K562 (cell line): ENCODE measurements around the gene SELPLG. TPM values are rescaled to one million over a fixed set of nuclear protein-coding genes. Genes with fewer than 3 reads are reported as not detected.
A peak's percentile ranks its signal among the peaks of the same experiment; 100 is the strongest.

Experiments used
- ATAC-seq: fragments of 200-7000 bp; cut with Tn5 transposase; 3 replicates; pipeline ENCODE4 v1.9.1; 2020; ENCODE audit warnings: moderate library complexity
- BruUV-seq: library from RNA; stranded (reverse); fragments of 400-500 nt; replicated peaks from 2 replicates; lab custom pipeline; 2021; lab: Mats Ljungman, UMichigan
- CTCF ChIA-PET: fragments of 300-600 bp; formaldehyde crosslinking; extraction: SDS; loops from one replicate; lab custom pipeline; 2021; ENCODE audit warnings: low intra/inter-chr PET ratio; lab: Yijun Ruan, JAX
- POLR2A ChIA-PET: fragments of 300-600, 350-650 bp; sonication (Branson Sonifier 250); formaldehyde crosslinking; extraction: SDS; loops from one replicate; lab custom pipeline; 2021; ENCODE audit warnings: antibody characterized with exemption, inconsistent platforms; lab: Yijun Ruan, JAX
- DNase-seq, 4 experiments: peaks; one replicate each; pipeline versions ENCODE4 v3.0.0 to v3.0.0-alpha.2; 2011 to 2018; ENCODE audit warnings: low spot score in 3 of 4, mixed read lengths in 3 of 4; ENCODE audit errors: extremely low read depth in 1 of 4
- FAIRE-seq: peaks from 2 replicates; lab custom pipeline; 2011; peaks lifted over from hg19 to GRCh38; lab: Jason Lieb, UNC
- H2AFZ ChIP-seq: 2 replicates; pipeline ENCODE4 v1.6.0; 2011; ENCODE audit warnings: low read depth, low read length, control low read depth, inconsistent platforms
- H3K27ac ChIP-seq: fragments of 200-600 bp; 3 replicates; pipeline ENCODE4 v1.8.0; 2011; ENCODE audit warnings: low read depth, mild to moderate bottlenecking, control low read depth, inconsistent platforms, low read length, moderate library complexity, mixed read lengths; ENCODE audit errors: extremely low read depth
- H3K27me3 ChIP-seq, 2 experiments: fragments of 300-600 bp in 1 of 2; 2 replicates in 1 of 2; 3 replicates in 1 of 2; pipeline versions ENCODE4 v1.6.0 to v1.8.0; 2011; ENCODE audit warnings: inconsistent platforms in 2 of 2, low read length in 2 of 2, mild to moderate bottlenecking in 1 of 2, mixed read lengths in 1 of 2, moderate library complexity in 1 of 2; ENCODE audit not compliant: control insufficient read depth in 2 of 2, insufficient read depth in 2 of 2
- H3K36me3 ChIP-seq: fragments of 300-600 bp; 3 replicates; pipeline ENCODE4 v1.8.0; 2011; ENCODE audit warnings: mild to moderate bottlenecking, low read length, inconsistent platforms; ENCODE audit not compliant: control insufficient read depth, insufficient read depth
- H3K4me1 ChIP-seq, 2 experiments: fragments of 200-600 bp in 1 of 2; replicated peaks in 1 of 2; 2 replicates in 1 of 2; 3 replicates in 1 of 2; pipeline versions ENCODE4 v1.5.1 to v1.8.0; 2011; ENCODE audit warnings: inconsistent platforms in 2 of 2, low read length in 2 of 2, mild to moderate bottlenecking in 1 of 2, mixed read lengths in 1 of 2, moderate library complexity in 1 of 2; ENCODE audit not compliant: control insufficient read depth in 2 of 2, insufficient read depth in 2 of 2
- H3K4me2 ChIP-seq: 2 replicates; pipeline ENCODE4 v1.6.1; 2011; ENCODE audit warnings: low read length, control low read depth, inconsistent platforms, mixed read lengths; ENCODE audit not compliant: insufficient read depth
- H3K4me3 ChIP-seq: fragments of 200-600 bp; sonication (generic), shearing (Covaris generic); 2 replicates; pipeline ENCODE4 v1.5.1; 2016; ENCODE audit warnings: control low read depth, inconsistent platforms
- H3K79me2 ChIP-seq: fragments of 200-600 bp; 3 replicates; pipeline ENCODE4 v1.8.0; 2011; ENCODE audit warnings: low read length, inconsistent platforms; ENCODE audit not compliant: control insufficient read depth, insufficient read depth
- H3K9ac ChIP-seq, 2 experiments: 2 replicates each; pipeline versions ENCODE4 v1.6.0 to v1.6.1; 2011; ENCODE audit warnings: low read depth in 2 of 2, low read length in 2 of 2, control low read depth in 1 of 2, inconsistent platforms in 1 of 2, mild to moderate bottlenecking in 1 of 2, mixed read lengths in 1 of 2; ENCODE audit not compliant: insufficient read depth in 1 of 2
- H3K9me1 ChIP-seq: one replicate; pipeline ENCODE4 v1.6.0; 2011; ENCODE audit warnings: inconsistent platforms, mild to moderate bottlenecking, low read length, moderate library complexity; ENCODE audit not compliant: control insufficient read depth, insufficient read depth
- H3K9me3 ChIP-seq: replicated peaks from 2 replicates; pipeline ENCODE4 v1.5.1; 2011; ENCODE audit warnings: low read depth, low read length, inconsistent platforms; ENCODE audit not compliant: control insufficient read depth, insufficient read depth
- H4K20me1 ChIP-seq: replicated peaks from 2 replicates; pipeline ENCODE4 v1.6.1; 2011; ENCODE audit warnings: low read length, inconsistent platforms, mixed read lengths; ENCODE audit not compliant: control insufficient read depth, insufficient read depth
- L3MBTL2 ChIP-seq: fragments of 450-650 bp; IDR thresholded peaks from 2 replicates; pipeline ENCODE4 v1.6.1; 2016; ENCODE audit warnings: mild to moderate bottlenecking, moderate library complexity
- TCF7L2 ChIP-seq: fragments of 150-350 bp; IDR thresholded peaks from 2 replicates; pipeline ENCODE4 v1.6.1; 2016; ENCODE audit warnings: low read depth, mild to moderate bottlenecking, low read length, moderate library complexity
- ZNF12 ChIP-seq: sonication (generic); formaldehyde crosslinking; IDR thresholded peaks from 2 replicates; pipeline ENCODE4 v1.4.0; 2020; ENCODE audit warnings: mild to moderate bottlenecking, missing genetic modification reagents
- ZNF639 ChIP-seq, 2 experiments: fragments of 200-800 bp in 1 of 2; sonication (Bioruptor generic) in 1 of 2; sonication (generic) in 1 of 2; formaldehyde crosslinking in 1 of 2; IDR thresholded peaks in 1 of 2; conservative IDR thresholded peaks in 1 of 2; 2 replicates each; pipeline versions ENCODE4 v1.5.0 to v1.6.1; 2016 to 2020; ENCODE audit warnings: missing compliant biosample characterization in 1 of 2, missing genetic modification characterization in 1 of 2, missing genetic modification reagents in 1 of 2
- WGBS: fragments of 100-300 bp; shearing (Covaris generic); methylation state at CpG from one replicate; pipeline ENCODE4 v1.1.6; 2016; ENCODE audit warnings: low coverage, mixed read lengths; ENCODE audit not compliant: insufficient coverage; ENCODE audit errors: missing lambda C conversion rate; 5-methylcytosine and 5-hydroxymethylcytosine counted together
- in situ Hi-C: fragments of 300-500 bp; cut with MboI; formaldehyde crosslinking; loops from 4 replicates; pipeline ENCODE4 v1.15.0; 2018; ENCODE audit warnings: inconsistent platforms, mixed read lengths
- intact Hi-C: fragments of 100-400 bp; cut with micrococcal nuclease; formaldehyde crosslinking; loops from 2 replicates; pipeline ENCODE4 v1.14.2; 2022
- polyA plus RNA-seq, 8 experiments: library from polyadenylated mRNA; depleted of rRNA in 4 of 8; stranded (reverse) in 5 of 8; unstranded in 3 of 8; fragments of >200 nt; fragmentation: Nextera tagmentation in 2 of 8; fragmentation: Illumina TruSeq in 1 of 8; extraction: Ambion mirVana in 2 of 8; extraction: Trizol in 1 of 8; gene quantifications; 2 replicates each; pipeline versions ENCODE4 v1.2.1 to v1.2.3, GENCODE V29; 2011 to 2014; ENCODE audit warnings: inconsistent platforms in 1 of 8, missing spikeins in 1 of 8
- total RNA-seq, 7 experiments: library from RNA; depleted of rRNA in 6 of 7; stranded (reverse); fragments of >200 nt in 6 of 7; fragmentation: Illumina TruSeq in 2 of 7; extraction: Trizol in 2 of 7; gene quantifications; 2 replicates each; pipeline versions ENCODE4 v1.2.1 to v1.2.3, GENCODE V29; 2011 to 2021; ENCODE audit warnings: low replicate concordance in 1 of 7

Gene SELPLG
- total and polyA plus RNA-seq, 9 of the 15 experiments (the other 6 are each of a cell fraction or from before 2014, with no cell fraction given) = 0.22 to 10.2 (median 1.7) TPM

- TF ChIP-seq ZNF639 (CRISPR knock-in tag; conservative IDR thresholded peaks at IDR 0.05 in 1 of 2, IDR thresholded peaks at IDR 0.05 in 1 of 2) (no peak), ZNF12 (CRISPR knock-in tag) (no peak)
These were observed 31.4 kb downstream of the SELPLG start (continued) for GRCh38 chr12:108602209-108602705.

GRCh38 chr12:108600702-108601007, 33.0 kb downstream of the SELPLG start:
- in situ Hi-C loops (no loop called here), intact Hi-C loops (no loop called here)
- H3K4me3 ChIP-seq = no peak overlapping the region
- no peaks in the 10 kb centered on the region for H3K27me3 ChIP-seq
- peaks cover 6% of the 10 kb centered on the region; the same call in 1 of the 2 replicates for H4K20me1 ChIP-seq
- ChIA-PET POLR2A (no interaction called here), CTCF (interaction anchor here (0.7 kb wide), 1 partner anchor 487 kb away, joined by 4 read pairs; no protein-coding TSS in a partner anchor)
- ATAC-seq (no peak), FAIRE-seq (no peak), DNase-seq (no peak)
- H3K27ac ChIP-seq = no peak overlapping the region
- no peak overlapping the region for H2AFZ ChIP-seq
- H3K79me2 ChIP-seq = no peaks in the 10 kb centered on the region
- H3K9me1 ChIP-seq = peaks cover 6% of the 10 kb centered on the region
- BruUV-seq = no TSS peak
- WGBS = 15% methylated on average over 4 of the region's 4 CpGs
- H3K9ac ChIP-seq = no peak overlapping the region
- H3K4me1 ChIP-seq = peaks cover 0 to 11% of the 10 kb centered on the region in 2 experiments; a peak in 3 of 5 replicates
- no peaks in the 10 kb centered on the region for H3K9me3 ChIP-seq
- H3K4me2 ChIP-seq = no peak overlapping the region
- H3K36me3 ChIP-seq = no peaks in the 10 kb centered on the region
- TF ChIP-seq L3MBTL2 = 0 out of 2 replicates have a peak, but pooled peaks have one; percentile 0
- TF ChIP-seq TCF7L2 = no peak
